Measurements from ENCODE around the gene ELOVL7. TPM values are rescaled to one million over a fixed set of nuclear protein-coding genes. Genes with fewer than 3 reads are reported as not detected.

ELOVL7 gene
- total and polyA plus RNA-seq, 2 of the 4 experiments (the other 2 are of a cell fraction), result 0.18 TPM; not detected in 1

DNA sequence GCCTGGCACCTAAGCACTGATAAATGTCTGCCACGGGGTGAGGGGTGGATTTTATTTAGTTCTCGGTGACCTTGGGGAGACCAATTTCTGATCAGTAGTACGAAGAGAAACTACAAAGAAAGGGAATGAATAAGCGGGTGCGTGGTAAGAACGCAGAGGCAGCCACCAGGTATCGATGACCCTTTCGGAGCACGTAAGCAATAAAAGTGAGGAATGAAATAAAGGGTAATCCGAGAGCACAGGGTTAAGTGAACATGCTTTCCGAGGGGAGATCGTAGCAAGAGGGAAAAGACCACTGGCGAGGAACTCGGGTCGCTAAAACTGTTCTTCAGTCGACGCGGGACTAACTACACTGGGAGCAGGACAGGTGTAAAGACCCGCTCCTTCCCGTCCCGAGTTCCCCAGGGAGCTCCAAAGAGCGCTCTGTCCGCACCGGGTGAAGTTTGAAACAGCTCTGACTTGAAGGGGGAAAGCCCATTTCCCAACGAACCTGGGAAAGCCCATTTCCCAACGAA is 1.1 kb downstream of the ELOVL7 start:
- TF ChIP-seq, protein P1, sequence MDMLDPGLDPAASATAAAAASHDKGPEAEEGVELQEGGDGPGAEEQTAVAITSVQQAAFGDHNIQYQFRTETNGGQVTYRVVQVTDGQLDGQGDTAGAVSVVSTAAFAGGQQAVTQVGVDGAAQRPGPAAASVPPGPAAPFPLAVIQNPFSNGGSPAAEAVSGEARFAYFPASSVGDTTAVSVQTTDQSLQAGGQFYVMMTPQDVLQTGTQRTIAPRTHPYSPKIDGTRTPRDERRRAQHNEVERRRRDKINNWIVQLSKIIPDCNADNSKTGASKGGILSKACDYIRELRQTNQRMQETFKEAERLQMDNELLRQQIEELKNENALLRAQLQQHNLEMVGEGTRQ (IDR thresholded peaks at IDR 0.05; ENCODE audit: low read depth, low read length), result no peak
- TF ChIP-seq CEBPB (IDR thresholded peaks at IDR 0.05; ENCODE audit: low read depth, low read length), result no peak
- no peak for TF ChIP-seq FOS (IDR thresholded peaks at IDR 0.05; ENCODE audit: low read depth, low read length)
- TF ChIP-seq, protein P2, sequence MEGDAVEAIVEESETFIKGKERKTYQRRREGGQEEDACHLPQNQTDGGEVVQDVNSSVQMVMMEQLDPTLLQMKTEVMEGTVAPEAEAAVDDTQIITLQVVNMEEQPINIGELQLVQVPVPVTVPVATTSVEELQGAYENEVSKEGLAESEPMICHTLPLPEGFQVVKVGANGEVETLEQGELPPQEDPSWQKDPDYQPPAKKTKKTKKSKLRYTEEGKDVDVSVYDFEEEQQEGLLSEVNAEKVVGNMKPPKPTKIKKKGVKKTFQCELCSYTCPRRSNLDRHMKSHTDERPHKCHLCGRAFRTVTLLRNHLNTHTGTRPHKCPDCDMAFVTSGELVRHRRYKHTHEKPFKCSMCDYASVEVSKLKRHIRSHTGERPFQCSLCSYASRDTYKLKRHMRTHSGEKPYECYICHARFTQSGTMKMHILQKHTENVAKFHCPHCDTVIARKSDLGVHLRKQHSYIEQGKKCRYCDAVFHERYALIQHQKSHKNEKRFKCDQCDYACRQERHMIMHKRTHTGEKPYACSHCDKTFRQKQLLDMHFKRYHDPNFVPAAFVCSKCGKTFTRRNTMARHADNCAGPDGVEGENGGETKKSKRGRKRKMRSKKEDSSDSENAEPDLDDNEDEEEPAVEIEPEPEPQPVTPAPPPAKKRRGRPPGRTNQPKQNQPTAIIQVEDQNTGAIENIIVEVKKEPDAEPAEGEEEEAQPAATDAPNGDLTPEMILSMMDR (conservative IDR thresholded peaks at IDR 0.05; ENCODE audit: low read depth, low read length), result no peak
- Histone ChIP-seq H2AK5ac (ENCODE audit: low read depth, low read length) (no peak overlapping the region), H2BK20ac (ENCODE audit: low read depth, low read length) (no peak overlapping the region), H3K4me1 (ENCODE audit: control insufficient read depth, insufficient read depth, low read length) (no peaks in the 10 kb centered on the region; the same call in 1 of the 2 replicates), H2BK5ac (ENCODE audit: low read depth, low read length, poor library complexity, severe bottlenecking) (no peak overlapping the region), H4K91ac (ENCODE audit: insufficient read depth, low read depth, low read length) (no peak overlapping the region), H2BK120ac (ENCODE audit: low read depth, low read length) (no peak overlapping the region), H3K56ac (ENCODE audit: extremely low read depth, insufficient read depth, low read length) (no peak overlapping the region), H3K23ac (ENCODE audit: low read depth, low read length) (no peak overlapping the region), H2BK15ac (ENCODE audit: low read depth, low read length) (no peak overlapping the region), H3K4ac (ENCODE audit: low read depth, low read length) (no peak overlapping the region), H3K4me2 (ENCODE audit: low read depth, low read length) (peak overlapping the region; percentile 58; the same call in 1 of the 2 replicates), H3K4me3 (ENCODE audit: insufficient read depth, low read depth, low read length) (peak overlapping the region; percentile 79; the same call in 1 of the 2 replicates), H2AFZ (replicated peaks; ENCODE audit: low read length, poor library complexity) (peak overlapping the region; percentile 88), H4K20me1 (ENCODE audit: insufficient read depth, low read length) (no peaks in the 10 kb centered on the region), H3K9me3 (ENCODE audit: control insufficient read depth, insufficient read depth, low read length) (no peaks in the 10 kb centered on the region), H3K27me3 (ENCODE audit: control insufficient read depth, insufficient read depth, low read length) (peaks cover 54% of the 10 kb centered on the region), H3K27ac (ENCODE audit: insufficient read depth, low read length) (no peak overlapping the region), H3K18ac (ENCODE audit: low read depth, low read length) (no peak overlapping the region), H3K36me3 (ENCODE audit: control insufficient read depth, insufficient read depth, low read length) (no peaks in the 10 kb centered on the region), H4K8ac (ENCODE audit: low read depth in 2 of 2, low read length in 2 of 2) (no peak overlapping the region), H4K5ac (ENCODE audit: low read depth, low read length) (no peak overlapping the region), H3K9ac (ENCODE audit: low read depth, low read length) (no peak overlapping the region), H2AK9ac (replicated peaks; ENCODE audit: low read depth, low read length, poor library complexity) (no peak overlapping the region), H3K14ac (replicated peaks; ENCODE audit: low read depth, low read length) (no peak overlapping the region), H3K79me1 (ENCODE audit: low read depth in 1 of 2, low read length in 2 of 2) (no peaks in the 10 kb centered on the region), H3K9me1 (ENCODE audit: insufficient read depth, low read length) (no peaks in the 10 kb centered on the region)
- intact Hi-C loops (cut with micrococcal nuclease) (loop anchor here (5.0 to 10.0 kb wide), 2 partner anchors 138 to 1871 kb away; partner anchors contain the start of gene DEPDC1B), dilution Hi-C loops (cut with HindIII; ENCODE audit: low sequenced_read_pairs, unreplicated experiment) (no loop called here), in situ Hi-C loops (cut with MboI; ENCODE audit: low sequenced_read_pairs) (no loop called here)
- ChIA-PET CTCF (no interaction called here), POLR2A (ENCODE audit: unreplicated experiment) (no interaction called here)
- DNase-seq (no peak), ATAC-seq (ENCODE audit: low read depth) (no peak)
- BruUV-seq (replicated peaks), result no TSS peak
- WGBS, 2 experiments (ENCODE audit: extremely low coverage in 2 of 2, insufficient read length in 1 of 2), result 0% methylated on average over 13 of the region's 26 CpGs; no CpG with 5 or more reads in 1 of the 2 experiments

All from IMR-90 (cell line).